GM21825 (cell line): ENCODE measurements around the gene PSPN.

Source experiments
- ATAC-seq: cut with Tn5 transposase; IDR thresholded peaks from one replicate; pipeline ENCODE4 v1.9.1; 2021; ENCODE audit warnings: mild to moderate bottlenecking, moderate library complexity; ENCODE audit not compliant: unreplicated experiment

PSPN gene

GRCh38 chr19:6333439-6333838, 42.3 kb downstream of the PSPN start, which contains the start of gene ACER1:
Gene ACER1 (minus strand): TSS chr19:6333612. CDS start chr19:6333551, 61 bp downstream.
- ATAC-seq: no peak

- ATAC-seq: no peak
Observed at GRCh38 chr19:6326815-6327214, 48.9 kb downstream of the PSPN start.

- no peak for ATAC-seq
Observed at GRCh38 chr19:6325614-6326013, 50.1 kb downstream of the PSPN start.
